Urinary bladder (tissue), 4 donors: ENCODE data around the gene AMPD1. TPM values are rescaled to one million over a fixed set of nuclear protein-coding genes. Genes with fewer than 3 reads are reported as not detected.

Experiments used
- DNase-seq: peaks from one replicate; pipeline ENCODE4 v3.0.0-alpha.2; 2015; ENCODE audit errors: extremely low spot score
- H3K27ac ChIP-seq: one replicate; pipeline ENCODE4 v1.5.1; 2013; ENCODE audit warnings: low read depth, mild to moderate bottlenecking, moderate library complexity
- H3K36me3 ChIP-seq: one replicate; pipeline ENCODE4 v1.6.1; 2013; ENCODE audit warnings: mild to moderate bottlenecking, moderate library complexity; ENCODE audit not compliant: insufficient read depth
- H3K4me1 ChIP-seq: one replicate; pipeline ENCODE4 v1.6.1; 2013; ENCODE audit warnings: mild to moderate bottlenecking, moderate library complexity; ENCODE audit not compliant: insufficient read depth
- H3K4me3 ChIP-seq: one replicate; pipeline ENCODE4 v1.5.1; 2013; ENCODE audit warnings: low read depth, low read length
- WGBS: extraction: QIAGEN DNeasy Blood & Tissue Kit; methylation state at CpG from one replicate; pipeline ENCODE4 v1.1.7; 2013; 5-methylcytosine and 5-hydroxymethylcytosine counted together
- polyA plus RNA-seq: library from polyadenylated mRNA; stranded (reverse); fragments of 200-250 nt; gene quantifications from one replicate; pipeline ENCODE4 v1.2.3, GENCODE V29; 2013
- small RNA-seq: library from RNA; depleted of rRNA; stranded (forward); fragments of <200 nt; gene quantifications from one replicate; pipeline ENCODE3, GENCODE V24; 2014
- total RNA-seq: library from RNA; depleted of rRNA; stranded (reverse); fragments of >200 nt; gene quantifications from one replicate; pipeline ENCODE4 v1.2.3, GENCODE V29; 2014
- donor health status: healthy with polysubstance abuse.
- donor health status: healthy.

AMPD1 gene
- total and polyA plus RNA-seq, 2 donors = 1.9 TPM; not detected in 1

DNA sequence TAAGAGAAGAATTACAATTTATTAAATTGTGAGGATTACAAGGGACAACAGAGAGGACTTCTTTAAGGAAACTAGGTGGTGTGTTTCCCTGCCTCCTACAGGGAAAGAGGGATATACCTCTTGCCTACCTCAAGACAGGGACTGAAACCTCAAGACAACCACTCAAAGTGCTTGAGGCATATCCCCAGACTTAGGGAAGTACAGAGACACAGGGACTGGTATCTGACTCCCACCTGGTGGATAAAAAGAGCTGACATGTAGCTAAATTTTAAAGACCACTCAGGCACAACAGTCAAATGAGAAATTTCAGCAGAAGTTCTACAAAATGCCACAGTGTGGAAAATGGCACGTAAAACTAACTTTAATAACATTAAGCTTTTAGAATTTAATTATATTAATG, 46.8 kb downstream of the AMPD1 start:
- DNase-seq = no peak
- WGBS = 90% methylated on average over 1 of the region's 1 CpG
- H3K4me1 ChIP-seq = no peaks in the 10 kb centered on the region
- H3K4me3 ChIP-seq = no peak overlapping the region
- H3K36me3 ChIP-seq = no peaks in the 10 kb centered on the region
- no peak overlapping the region for H3K27ac ChIP-seq

DNA sequence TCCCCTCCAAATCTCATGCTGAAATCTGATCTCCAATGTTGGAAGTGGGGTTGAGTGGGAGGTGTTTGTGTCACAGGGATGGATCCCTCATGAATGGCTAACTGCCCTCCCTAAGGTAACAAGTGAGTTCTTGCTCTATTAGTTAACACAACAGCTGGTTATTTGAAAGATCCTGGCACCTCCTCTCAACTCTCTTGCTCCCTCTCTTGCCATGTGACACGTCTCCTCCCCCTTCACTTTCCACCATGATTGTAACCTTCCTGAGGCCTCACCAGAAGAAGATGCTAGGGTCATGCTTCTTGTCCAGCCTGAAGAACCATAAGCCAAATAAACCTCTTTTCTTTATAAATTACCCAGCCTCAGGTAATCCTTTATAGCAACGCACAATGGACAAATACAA, 54.0 kb downstream of the AMPD1 start:
- H3K27ac ChIP-seq = no peak overlapping the region
- 87% methylated on average over 2 of the region's 2 CpGs for WGBS

DNA sequence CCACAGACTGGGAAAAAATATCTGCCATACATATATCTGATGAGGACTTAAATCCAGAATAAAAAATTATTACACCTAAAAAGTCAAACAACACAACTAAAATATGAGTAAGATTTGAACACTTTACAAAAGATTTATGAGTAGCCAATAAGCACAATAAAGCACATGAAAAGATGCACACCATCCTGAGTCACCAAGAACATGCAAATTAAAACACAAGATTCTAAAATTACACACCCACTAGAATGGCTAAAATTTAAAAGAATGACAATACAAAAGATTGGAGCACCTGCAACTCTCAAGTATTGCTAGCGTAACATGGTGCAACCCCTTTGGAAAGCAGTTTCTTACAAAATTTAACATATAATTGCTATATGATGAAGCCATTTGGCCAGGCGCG, 56.4 kb downstream of the AMPD1 start:
- DNase-seq = no peak
- WGBS = 66% methylated on average over 3 of the region's 3 CpGs
- Histone ChIP-seq H3K4me1 (no peaks in the 10 kb centered on the region), H3K27ac (no peak overlapping the region), H3K36me3 (no peaks in the 10 kb centered on the region), H3K4me3 (no peak overlapping the region)

More for the DNA sequence above, 54.0 kb downstream of the AMPD1 start:
- Histone ChIP-seq H3K4me1 (no peaks in the 10 kb centered on the region), H3K36me3 (no peaks in the 10 kb centered on the region), H3K4me3 (no peak overlapping the region)
- no peak for DNase-seq

DNA sequence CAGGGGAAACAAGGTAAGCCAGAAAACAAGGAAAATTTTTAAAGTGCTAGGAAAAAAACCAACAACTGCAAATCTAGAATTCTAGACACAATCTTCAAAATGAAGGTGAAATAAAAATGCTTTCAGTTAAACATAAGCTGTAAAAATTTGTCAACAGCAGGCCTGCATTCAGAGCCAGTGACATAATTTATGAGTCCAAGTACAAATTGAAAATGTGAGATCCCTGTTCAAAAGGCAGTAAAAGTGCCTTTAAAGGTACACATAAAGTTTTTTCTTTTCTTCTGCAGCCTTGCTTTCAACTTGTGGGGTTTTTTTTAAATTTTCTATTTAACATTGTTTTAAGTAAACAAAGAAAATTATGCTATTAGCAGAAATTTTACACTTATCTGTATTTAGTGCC, 62.9 kb downstream of the AMPD1 start:
- DNase-seq = no peak
- H3K36me3 ChIP-seq = no peaks in the 10 kb centered on the region
- H3K4me3 ChIP-seq = no peak overlapping the region
- no peaks in the 10 kb centered on the region for H3K4me1 ChIP-seq
- no peak overlapping the region for H3K27ac ChIP-seq

DNA sequence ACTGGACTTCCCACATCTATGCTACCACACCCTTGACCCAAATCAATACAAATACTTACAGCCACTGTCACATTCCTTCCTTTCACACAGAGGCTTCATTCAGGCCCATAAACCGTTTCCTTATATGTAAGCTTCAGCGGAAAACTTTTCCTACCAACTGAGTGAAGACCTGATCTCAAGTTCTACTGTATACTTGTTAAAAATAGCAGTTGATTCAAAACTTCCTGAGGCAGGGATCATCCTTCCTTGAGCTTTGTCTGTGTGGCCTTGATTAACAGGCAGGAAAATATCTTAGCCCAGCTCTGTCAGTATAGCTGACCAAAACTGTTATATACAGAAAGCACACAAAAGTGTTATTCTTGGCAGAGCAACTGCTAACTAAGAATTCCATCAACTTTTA, 68.2 kb downstream of the AMPD1 start:
- Histone ChIP-seq H3K27ac (no peak overlapping the region), H3K4me1 (no peaks in the 10 kb centered on the region), H3K4me3 (no peak overlapping the region), H3K36me3 (no peaks in the 10 kb centered on the region)
- WGBS = 28% methylated on average over 2 of the region's 2 CpGs
- no peak for DNase-seq

DNA sequence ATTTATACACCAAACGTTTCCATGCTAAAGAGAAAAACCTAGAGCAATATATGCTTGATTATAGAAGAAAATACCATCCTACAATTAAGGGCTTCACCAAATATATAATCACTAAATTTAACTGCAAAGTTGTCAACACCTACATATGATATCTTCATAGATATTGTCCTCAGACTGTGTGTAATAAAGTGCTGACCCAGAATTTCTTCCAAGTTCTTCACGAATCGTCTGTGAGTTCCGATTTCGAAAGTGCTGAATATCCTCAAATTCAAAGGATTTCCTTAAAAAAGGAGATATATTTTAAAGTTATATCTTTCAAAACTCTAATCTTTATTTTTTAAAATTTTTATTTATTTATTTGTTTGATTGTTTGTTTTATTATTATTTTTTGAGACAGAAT, 72.0 kb downstream of the AMPD1 start:
- no peak overlapping the region for H3K4me3 ChIP-seq
- WGBS = 95% methylated on average over 5 of the region's 5 CpGs
- DNase-seq = no peak
- no peaks in the 10 kb centered on the region for H3K4me1 ChIP-seq
- no peak overlapping the region for H3K27ac ChIP-seq
- no peaks in the 10 kb centered on the region for H3K36me3 ChIP-seq

Small RNA genes lying within 50 kb of the gene (small RNA-seq; reads per million reads assigned to genes)
- not detected for gene RN7SL432P
- gene RNY1P13 = not detected

Other genes starting within 250 kb of the AMPD1 start
- gene TRIM33, start 184.3 kb downstream of the AMPD1 start, total RNA-seq = 87.7 TPM
- gene TRIM33, start 184.3 kb downstream of the AMPD1 start, polyA plus RNA-seq = 11.8 TPM
- gene BCAS2, start 113.9 kb downstream of the AMPD1 start, total RNA-seq = 43.0 TPM
- 38.2 TPM for gene BCAS2, start 113.9 kb downstream of the AMPD1 start, polyA plus RNA-seq
- gene DENND2C, start 25.5 kb downstream of the AMPD1 start, total RNA-seq = 8.8 TPM
- gene DENND2C, start 25.5 kb downstream of the AMPD1 start, polyA plus RNA-seq = 1.9 TPM
- 46.5 TPM for gene NRAS, start 21.2 kb upstream of the AMPD1 start, total RNA-seq
- gene NRAS, start 21.2 kb upstream of the AMPD1 start, polyA plus RNA-seq = 11.5 TPM
- gene CSDE1, start 62.4 kb upstream of the AMPD1 start, total RNA-seq = 504 TPM
- gene CSDE1, start 62.4 kb upstream of the AMPD1 start, polyA plus RNA-seq = 357 TPM
- gene SIKE1, start 85.1 kb upstream of the AMPD1 start, total RNA-seq = 104 TPM
- gene SIKE1, start 85.1 kb upstream of the AMPD1 start, polyA plus RNA-seq = 23.5 TPM
- not detected for gene SYCP1, start 159.3 kb upstream of the AMPD1 start, total RNA-seq
- gene SYCP1, start 159.3 kb upstream of the AMPD1 start, polyA plus RNA-seq = not detected